GM12891 (cell line): ENCODE measurements around the gene DNAJB9.

Experiments used
- DNase-seq: peaks from one replicate; pipeline ENCODE4 v3.0.0; 2011; ENCODE audit warnings: low spot score; ENCODE audit not compliant: insufficient read length
- FAIRE-seq: peaks from 2 replicates; lab custom pipeline; 2011; peaks lifted over from hg19 to GRCh38; lab: Jason Lieb, UNC
- PAX5 ChIP-seq: IDR thresholded peaks from 2 replicates; pipeline ENCODE4 v1.6.1; 2011; ENCODE audit warnings: low read length, moderate library complexity, mild to moderate bottlenecking; ENCODE audit not compliant: insufficient read depth, severe bottlenecking
- POLR2A ChIP-seq: IDR thresholded peaks from 2 replicates; pipeline ENCODE4 v1.6.1; 2011; ENCODE audit warnings: low read depth, low read length, control low read depth
- POLR2AphosphoS5 ChIP-seq: IDR thresholded peaks from 2 replicates; pipeline ENCODE4 v1.6.1; 2011; ENCODE audit warnings: low read depth, low read length, control low read depth
- POU2F2 ChIP-seq: IDR thresholded peaks from 2 replicates; pipeline ENCODE4 v1.6.1; 2011; ENCODE audit warnings: low read depth, mild to moderate bottlenecking, control low read depth, low read length, moderate library complexity
- SPI1 ChIP-seq: IDR thresholded peaks from 2 replicates; pipeline ENCODE4 v1.6.1; 2011; ENCODE audit warnings: low read depth, low read length, control low read depth
- TAF1 ChIP-seq: IDR thresholded peaks from 2 replicates; pipeline ENCODE4 v1.6.1; 2011; ENCODE audit warnings: low read depth, low read length, control low read depth

The DNAJB9 gene

GRCh38 chr7:108623220-108623619 lies 53.5 kb downstream of the DNAJB9 start:
- DNase-seq (no peak), FAIRE-seq (no peak)
- TF ChIP-seq POLR2A (no peak), TAF1 (no peak), POLR2AphosphoS5 (no peak), PAX5 (no peak), SPI1 (no peak), POU2F2 (no peak)
